DND-41 (cell line): ENCODE results near the gene ZNF730.

Source experiments
- ATAC-seq: fragments of 200-7000 bp; cut with Tn5 transposase; 3 replicates; pipeline ENCODE4 v1.9.1; 2021; ENCODE audit warnings: low read depth; ENCODE audit not compliant: insufficient read depth
- DNase-seq: peaks from one replicate; pipeline ENCODE4 v3.0.0-alpha.2; 2020
- H2AFZ ChIP-seq: 2 replicates; pipeline ENCODE4 v1.6.0; 2012; ENCODE audit warnings: low read depth, low read length
- H3K27ac ChIP-seq: 2 replicates; pipeline ENCODE4 v1.5.1; 2012; ENCODE audit warnings: low read length, inconsistent platforms
- H3K27me3 ChIP-seq: fragments of 200-600 bp; sonication (generic); 2 replicates; pipeline ENCODE4 v1.6.0; 2012; ENCODE audit warnings: low read length, mild to moderate bottlenecking, inconsistent platforms; ENCODE audit not compliant: insufficient read depth, poor library complexity
- H3K36me3 ChIP-seq: 2 replicates; pipeline ENCODE4 v1.5.1; 2012; ENCODE audit warnings: low read length, inconsistent platforms; ENCODE audit not compliant: insufficient read depth
- H3K4me1 ChIP-seq: 2 replicates; pipeline ENCODE4 v1.5.1; 2012; ENCODE audit warnings: mild to moderate bottlenecking, low read length; ENCODE audit not compliant: insufficient read depth
- H3K4me2 ChIP-seq: 2 replicates; pipeline ENCODE4 v1.6.0; 2012; ENCODE audit warnings: mild to moderate bottlenecking, moderate library complexity, low read length, inconsistent platforms; ENCODE audit not compliant: insufficient read depth
- H3K4me3 ChIP-seq, 2 experiments: fragments of 200-600 bp in 1 of 2; shearing (Covaris generic) in 1 of 2; 2 replicates each; pipeline ENCODE4 v1.5.1; 2012 to 2016; ENCODE audit warnings: inconsistent platforms in 2 of 2, low read length in 2 of 2, mild to moderate bottlenecking in 2 of 2, low read depth in 1 of 2, moderate library complexity in 1 of 2
- H3K79me2 ChIP-seq: 2 replicates; pipeline ENCODE4 v1.6.0; 2012; ENCODE audit warnings: low read length, inconsistent platforms; ENCODE audit not compliant: insufficient read depth
- H3K9ac ChIP-seq: 2 replicates; pipeline ENCODE4 v1.6.0; 2012; ENCODE audit warnings: low read depth, mild to moderate bottlenecking, inconsistent platforms, low read length, moderate library complexity
- H3K9me3 ChIP-seq: 2 replicates; pipeline ENCODE4 v1.5.1; 2012; ENCODE audit warnings: low read length, moderate library complexity, mild to moderate bottlenecking, inconsistent platforms; ENCODE audit not compliant: insufficient read depth, severe bottlenecking
- H4K20me1 ChIP-seq: 2 replicates; pipeline ENCODE4 v1.6.0; 2012; ENCODE audit warnings: low read length; ENCODE audit not compliant: insufficient read depth
- CTCF ChIP-seq: IDR thresholded peaks from 2 replicates; pipeline ENCODE4 v1.5.1; 2012; ENCODE audit warnings: borderline replicate concordance, low read length, moderate library complexity, mild to moderate bottlenecking; ENCODE audit not compliant: poor library complexity, severe bottlenecking; ENCODE audit errors: extremely low read depth
- EZH2 ChIP-seq: IDR thresholded peaks from 3 replicates; pipeline ENCODE4 v1.6.1; 2012; ENCODE audit warnings: borderline replicate concordance, low read depth, mild to moderate bottlenecking, moderate library complexity, low read length, inconsistent platforms; ENCODE audit not compliant: severe bottlenecking

Gene ZNF730

GRCh38 chr19:23098286-23098685, 18.5 kb upstream of the ZNF730 start:
- no peak overlapping the region for H3K9ac ChIP-seq
- H3K27me3 ChIP-seq: no peaks in the 10 kb centered on the region
- H3K27ac ChIP-seq: no peak overlapping the region
- TF ChIP-seq CTCF: no peak
- H3K4me1 ChIP-seq: no peaks in the 10 kb centered on the region
- no peaks in the 10 kb centered on the region for H4K20me1 ChIP-seq
- ATAC-seq: no peak
- H2AFZ ChIP-seq: no peak overlapping the region
- peaks cover 18% of the 10 kb centered on the region for H3K79me2 ChIP-seq
- no peak overlapping the region for H3K4me2 ChIP-seq
- no peak overlapping the region for H3K4me3 ChIP-seq
- H3K36me3 ChIP-seq: peaks cover 80% of the 10 kb centered on the region
- no peaks in the 10 kb centered on the region for H3K9me3 ChIP-seq
- DNase-seq: no peak

GRCh38 chr19:23098988-23099387, 17.8 kb upstream of the ZNF730 start:
- ATAC-seq (no peak), DNase-seq (no peak)
- H3K4me3 ChIP-seq: no peak overlapping the region
- no peak overlapping the region for H3K27ac ChIP-seq
- H2AFZ ChIP-seq: no peak overlapping the region
- H3K4me2 ChIP-seq: no peak overlapping the region
- H3K4me1 ChIP-seq: no peaks in the 10 kb centered on the region
- peaks cover 73% of the 10 kb centered on the region for H3K36me3 ChIP-seq
- no peak overlapping the region for H3K9ac ChIP-seq
- no peak for TF ChIP-seq CTCF
- no peak for TF ChIP-seq EZH2
- no peaks in the 10 kb centered on the region for H3K27me3 ChIP-seq
- no peaks in the 10 kb centered on the region for H3K9me3 ChIP-seq
- H4K20me1 ChIP-seq: no peaks in the 10 kb centered on the region
- peaks cover 11% of the 10 kb centered on the region; the same call in 1 of the 2 replicates for H3K79me2 ChIP-seq

- no peak overlapping the region for H3K9ac ChIP-seq
- peaks cover 7% of the 10 kb centered on the region; the same call in 1 of the 2 replicates for H3K79me2 ChIP-seq
- no peaks in the 10 kb centered on the region for H3K4me1 ChIP-seq
- H2AFZ ChIP-seq: no peak overlapping the region
- no peak overlapping the region for H3K27ac ChIP-seq
- H3K36me3 ChIP-seq: peaks cover 65% of the 10 kb centered on the region
- no peaks in the 10 kb centered on the region for H3K9me3 ChIP-seq
- H3K4me3 ChIP-seq: no peak overlapping the region
- no peaks in the 10 kb centered on the region for H4K20me1 ChIP-seq
- DNase-seq (no peak), ATAC-seq (no peak)
- H3K27me3 ChIP-seq: no peaks in the 10 kb centered on the region
- no peak overlapping the region for H3K4me2 ChIP-seq
- TF ChIP-seq EZH2 (no peak), CTCF (no peak)
These were observed 16.9 kb upstream of the ZNF730 start for GRCh38 chr19:23099966-23100365.

- H2AFZ ChIP-seq: no peak overlapping the region
These were observed 15.6 kb upstream of the ZNF730 start for GRCh38 chr19:23101241-23101640.

More at GRCh38 chr19:23101241-23101640, 15.6 kb upstream of the ZNF730 start:
- H3K27me3 ChIP-seq: no peaks in the 10 kb centered on the region
- ATAC-seq (no peak), DNase-seq (no peak)
- no peaks in the 10 kb centered on the region for H4K20me1 ChIP-seq
- no peak overlapping the region for H3K4me2 ChIP-seq
- no peak overlapping the region for H3K4me3 ChIP-seq
- no peak for TF ChIP-seq EZH2
- no peaks in the 10 kb centered on the region for H3K9me3 ChIP-seq
- no peaks in the 10 kb centered on the region for H3K4me1 ChIP-seq
- H3K27ac ChIP-seq: no peak overlapping the region
- no peaks in the 10 kb centered on the region; the same call in 1 of the 2 replicates for H3K79me2 ChIP-seq
- H3K9ac ChIP-seq: no peak overlapping the region
- H3K36me3 ChIP-seq: peaks cover 58% of the 10 kb centered on the region
